Smooth muscle cell (in vitro differentiated cells): ENCODE data around the gene DNAJC24. TPM values are rescaled to one million over a fixed set of nuclear protein-coding genes. Genes with fewer than 3 reads are reported as not detected.
A peak's percentile ranks its signal among the peaks of the same experiment; 100 is the strongest.

Source experiments
- DNase-seq: peaks from one replicate; lab custom pipeline; 2025; ENCODE audit not compliant: unreplicated experiment; lab: John Stamatoyannopoulos, UW
- H2AFZ ChIP-seq: fragments of 200-600 bp; sonication (generic); 2 replicates; pipeline ENCODE4 v1.6.0; 2016; ENCODE audit warnings: antibody characterized with exemption, low read depth, mild to moderate bottlenecking
- H3F3A ChIP-seq: fragments of 200-600 bp; sonication (generic); 2 replicates; pipeline ENCODE4 v1.6.0; 2017; ENCODE audit warnings: antibody characterized with exemption, low read depth
- H3K27ac ChIP-seq: fragments of 200-600 bp; sonication (generic); 2 replicates; pipeline ENCODE4 v1.5.1; 2016; ENCODE audit warnings: low read depth, mild to moderate bottlenecking
- H3K27me3 ChIP-seq: fragments of 200-600 bp; sonication (generic); 2 replicates; pipeline ENCODE4 v1.6.1; 2016; ENCODE audit warnings: low read depth, mild to moderate bottlenecking
- H3K36me3 ChIP-seq: fragments of 200-600 bp; sonication (generic); 2 replicates; pipeline ENCODE4 v1.5.1; 2016; ENCODE audit warnings: low read depth
- H3K4me1 ChIP-seq: fragments of 200-600 bp; sonication (generic); 2 replicates; pipeline ENCODE4 v1.5.1; 2016; ENCODE audit warnings: low read depth
- H3K4me2 ChIP-seq: fragments of 200-600 bp; sonication (generic); 2 replicates; pipeline ENCODE4 v1.6.0; 2016; ENCODE audit warnings: mild to moderate bottlenecking
- H3K4me3 ChIP-seq: fragments of 200-600 bp; sonication (generic); 2 replicates; pipeline ENCODE4 v1.5.1; 2016; ENCODE audit warnings: mild to moderate bottlenecking
- H3K79me2 ChIP-seq: fragments of 200-600 bp; sonication (generic); 2 replicates; pipeline ENCODE4 v1.6.0; 2016; ENCODE audit warnings: low read depth, mild to moderate bottlenecking
- H3K9ac ChIP-seq: fragments of 200-600 bp; sonication (generic); 2 replicates; pipeline ENCODE4 v1.6.0; 2016; ENCODE audit warnings: low read depth
- H3K9me3 ChIP-seq: fragments of 200-600 bp; sonication (generic); replicated peaks from 2 replicates; pipeline ENCODE4 v1.5.1; 2016; ENCODE audit warnings: low read depth
- H4K20me1 ChIP-seq: fragments of 200-600 bp; sonication (generic); 2 replicates; pipeline ENCODE4 v1.6.0; 2016; ENCODE audit warnings: low read depth
- WGBS: methylation state at CpG from one replicate; pipeline ENCODE4 v1.1.7; 2016; ENCODE audit warnings: low lambda C conversion rate; 5-methylcytosine and 5-hydroxymethylcytosine counted together
- polyA plus RNA-seq: library from polyadenylated mRNA; unstranded; fragments of >200 nt; fragmentation: Nextera tagmentation; extraction: Ambion mirVana; gene quantifications from 2 replicates; pipeline ENCODE4 v1.2.1, GENCODE V29; 2016
- total RNA-seq: library from RNA; depleted of rRNA; stranded (reverse); fragments of >200 nt; gene quantifications from 2 replicates; pipeline ENCODE4 v1.2.3, GENCODE V29; 2014
- TF ChIP-seq, protein P1 (sequence below): fragments of 200-600 bp; sonication (generic); IDR thresholded peaks from 2 replicates; pipeline ENCODE4 v1.5.1; 2017; ENCODE audit warnings: borderline replicate concordance, mild to moderate bottlenecking, antibody characterized with exemption; ENCODE audit not compliant: insufficient read depth, poor library complexity, severe bottlenecking

The DNAJC24 gene
- total and polyA plus RNA-seq, 2 experiments from 2014 or later = 4.4 to 22.2 TPM

DNA sequence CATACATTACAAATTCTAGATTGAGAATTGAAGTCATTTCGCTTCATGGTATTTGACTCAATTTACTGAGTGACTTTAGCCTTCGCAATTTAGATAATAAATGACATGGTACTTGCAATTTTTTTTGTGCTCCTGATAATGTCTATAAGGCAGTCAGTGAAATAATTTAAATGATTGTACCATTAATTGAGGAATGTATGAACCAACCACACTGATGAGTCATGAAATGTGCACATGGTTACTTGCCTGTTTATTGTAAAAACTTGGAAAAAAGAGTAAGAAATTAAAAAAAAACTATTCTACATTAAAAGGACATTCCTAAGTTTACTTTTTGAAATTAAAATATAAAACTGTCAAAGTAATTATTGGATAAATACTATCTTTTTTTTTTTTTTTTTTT is 43.3 kb downstream of the DNAJC24 start:
- H3K4me3 ChIP-seq = no peak overlapping the region
- H3K27ac ChIP-seq = peak overlapping the region; percentile 57
- no peak overlapping the region for H3K4me2 ChIP-seq
- H2AFZ ChIP-seq = no peak overlapping the region
- no peaks in the 10 kb centered on the region for H3K36me3 ChIP-seq
- WGBS = 96% methylated on average over 2 of the region's 2 CpGs
- H3K27me3 ChIP-seq = no peaks in the 10 kb centered on the region
- H3K79me2 ChIP-seq = no peaks in the 10 kb centered on the region
- no peak for DNase-seq
- no peak overlapping the region for H3K9ac ChIP-seq
- H3K4me1 ChIP-seq = peaks cover 20% of the 10 kb centered on the region
- H3K9me3 ChIP-seq = no peaks in the 10 kb centered on the region
- no peaks in the 10 kb centered on the region for H3F3A ChIP-seq
- TF ChIP-seq, protein P1, sequence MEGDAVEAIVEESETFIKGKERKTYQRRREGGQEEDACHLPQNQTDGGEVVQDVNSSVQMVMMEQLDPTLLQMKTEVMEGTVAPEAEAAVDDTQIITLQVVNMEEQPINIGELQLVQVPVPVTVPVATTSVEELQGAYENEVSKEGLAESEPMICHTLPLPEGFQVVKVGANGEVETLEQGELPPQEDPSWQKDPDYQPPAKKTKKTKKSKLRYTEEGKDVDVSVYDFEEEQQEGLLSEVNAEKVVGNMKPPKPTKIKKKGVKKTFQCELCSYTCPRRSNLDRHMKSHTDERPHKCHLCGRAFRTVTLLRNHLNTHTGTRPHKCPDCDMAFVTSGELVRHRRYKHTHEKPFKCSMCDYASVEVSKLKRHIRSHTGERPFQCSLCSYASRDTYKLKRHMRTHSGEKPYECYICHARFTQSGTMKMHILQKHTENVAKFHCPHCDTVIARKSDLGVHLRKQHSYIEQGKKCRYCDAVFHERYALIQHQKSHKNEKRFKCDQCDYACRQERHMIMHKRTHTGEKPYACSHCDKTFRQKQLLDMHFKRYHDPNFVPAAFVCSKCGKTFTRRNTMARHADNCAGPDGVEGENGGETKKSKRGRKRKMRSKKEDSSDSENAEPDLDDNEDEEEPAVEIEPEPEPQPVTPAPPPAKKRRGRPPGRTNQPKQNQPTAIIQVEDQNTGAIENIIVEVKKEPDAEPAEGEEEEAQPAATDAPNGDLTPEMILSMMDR = no peak
- no peaks in the 10 kb centered on the region for H4K20me1 ChIP-seq

DNA sequence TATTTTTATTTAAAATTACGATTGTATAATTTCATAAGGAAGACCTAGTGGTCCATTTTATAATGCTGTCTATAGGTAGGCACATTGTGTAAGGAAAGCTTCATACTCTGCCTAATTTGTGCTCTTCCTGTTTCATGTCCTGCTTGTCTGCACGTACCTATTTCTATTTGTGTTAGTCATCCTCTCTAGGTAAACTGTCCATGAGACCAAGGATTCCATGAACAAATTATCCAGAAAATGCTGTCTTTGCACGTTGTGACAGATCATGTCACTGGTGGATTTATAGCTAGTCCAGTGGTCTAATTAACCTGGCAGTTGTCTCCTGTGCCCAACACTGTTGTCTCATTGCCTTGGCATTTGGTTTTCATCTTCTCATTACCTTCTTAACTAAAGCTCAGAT is 44.7 kb downstream of the DNAJC24 start:
- H4K20me1 ChIP-seq = no peaks in the 10 kb centered on the region
- no peak overlapping the region for H3K9ac ChIP-seq
- TF ChIP-seq, protein P1 = no peak
- no peaks in the 10 kb centered on the region for H3K79me2 ChIP-seq
- H2AFZ ChIP-seq = no peak overlapping the region
- H3K4me3 ChIP-seq = no peak overlapping the region
- no peaks in the 10 kb centered on the region for H3K9me3 ChIP-seq
- H3K4me1 ChIP-seq = peaks cover 34% of the 10 kb centered on the region
- H3F3A ChIP-seq = no peaks in the 10 kb centered on the region
- DNase-seq = no peak
- 78% methylated on average over 3 of the region's 3 CpGs for WGBS
- no peaks in the 10 kb centered on the region for H3K27me3 ChIP-seq
- H3K27ac ChIP-seq = no peak overlapping the region
- no peaks in the 10 kb centered on the region for H3K36me3 ChIP-seq
- no peak overlapping the region for H3K4me2 ChIP-seq

DNA sequence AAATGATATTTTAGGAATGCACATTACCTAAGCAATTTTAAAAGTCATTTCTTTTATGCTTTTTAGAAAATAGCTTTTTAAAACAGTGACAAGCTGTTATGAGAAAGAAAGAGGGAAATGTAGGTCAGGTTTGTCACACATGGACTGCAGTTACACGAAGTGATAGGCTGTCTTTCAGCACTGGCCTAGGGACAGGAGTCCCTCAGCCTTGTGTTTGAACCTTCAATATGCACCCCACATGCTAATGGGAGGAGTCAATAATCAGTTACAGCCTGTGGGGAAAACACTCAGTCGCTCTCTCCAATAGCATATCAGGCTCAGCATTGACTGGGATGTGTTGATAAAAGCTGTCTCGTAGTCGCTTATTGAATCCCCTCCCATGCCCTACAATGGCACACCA is 45.8 kb downstream of the DNAJC24 start:
- Histone ChIP-seq H3K9ac (no peak overlapping the region), H3K4me1 (peaks cover 45% of the 10 kb centered on the region), H3K4me2 (no peak overlapping the region), H3F3A (no peaks in the 10 kb centered on the region), H3K9me3 (no peaks in the 10 kb centered on the region), H3K36me3 (no peaks in the 10 kb centered on the region), H4K20me1 (no peaks in the 10 kb centered on the region), H3K27ac (no peak overlapping the region), H2AFZ (no peak overlapping the region), H3K4me3 (no peak overlapping the region), H3K79me2 (no peaks in the 10 kb centered on the region), H3K27me3 (no peaks in the 10 kb centered on the region)
- 85% methylated on average over 4 of the region's 4 CpGs for WGBS
- TF ChIP-seq, protein P1 = no peak
- no peak for DNase-seq

DNA sequence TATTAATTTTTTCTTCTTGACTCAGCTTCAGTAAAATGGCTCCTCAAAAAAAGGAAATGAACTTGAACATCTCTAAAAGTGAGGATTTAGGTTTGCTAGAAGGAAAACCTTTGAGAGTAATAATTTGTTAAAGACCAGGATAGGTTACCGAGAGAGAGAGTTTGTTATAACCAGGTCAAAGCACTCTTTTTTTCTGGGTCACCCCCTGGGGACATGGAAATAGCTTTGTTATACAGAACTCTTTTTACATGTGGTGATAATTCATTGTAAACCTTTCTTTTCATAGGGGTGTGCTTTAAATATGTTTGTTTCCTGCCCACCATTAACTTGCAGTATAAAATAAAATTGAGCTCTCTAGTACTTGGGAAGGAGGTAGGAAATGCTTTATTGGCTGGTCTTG is 47.7 kb downstream of the DNAJC24 start:
- no peaks in the 10 kb centered on the region for H3K27me3 ChIP-seq

More for the DNA sequence above, 47.7 kb downstream of the DNAJC24 start:
- H3K36me3 ChIP-seq = no peaks in the 10 kb centered on the region
- no peak overlapping the region for H3K4me3 ChIP-seq
- H3K79me2 ChIP-seq = no peaks in the 10 kb centered on the region
- no peaks in the 10 kb centered on the region for H3F3A ChIP-seq
- no peak for DNase-seq
- H3K4me1 ChIP-seq = peaks cover 60% of the 10 kb centered on the region
- WGBS = 80% methylated on average over 1 of the region's 1 CpG
- no peak overlapping the region for H3K9ac ChIP-seq
- H3K9me3 ChIP-seq = no peaks in the 10 kb centered on the region
- no peaks in the 10 kb centered on the region for H4K20me1 ChIP-seq
- no peak overlapping the region for H2AFZ ChIP-seq
- H3K4me2 ChIP-seq = no peak overlapping the region
- no peak overlapping the region for H3K27ac ChIP-seq
- TF ChIP-seq, protein P1 = no peak
